GM23338 (cell line): ENCODE data around the gene SLC25A26. TPM values are rescaled to one million over a fixed set of nuclear protein-coding genes. Genes with fewer than 3 reads are reported as not detected.

Source experiments
- ATAC-seq: fragments of 200-7000 bp; cut with Tn5 transposase; 3 replicates; pipeline ENCODE4 v1.9.1; 2020
- DNase-seq: peaks from one replicate; pipeline ENCODE4 v3.0.0-alpha.2; 2015; ENCODE audit warnings: low spot score
- H2AFZ ChIP-seq: fragments of 200-600 bp; sonication (generic); 2 replicates; pipeline ENCODE4 v1.8.0; 2016; ENCODE audit warnings: antibody characterized with exemption, mild to moderate bottlenecking, moderate library complexity
- H3F3A ChIP-seq: fragments of 200-600 bp; sonication (generic); replicated peaks from 2 replicates; pipeline ENCODE4 v1.8.0; 2017; ENCODE audit warnings: antibody characterized with exemption, mixed run types, low read depth
- H3K27ac ChIP-seq: fragments of 200-600 bp; sonication (generic); 2 replicates; pipeline ENCODE4 v1.6.1; 2016; ENCODE audit warnings: low read depth
- H3K27me3 ChIP-seq: fragments of 200-600 bp; sonication (generic); 2 replicates; pipeline ENCODE4 v1.8.0; 2016; ENCODE audit warnings: mild to moderate bottlenecking, mixed run types, moderate library complexity; ENCODE audit not compliant: insufficient read depth
- H3K36me3 ChIP-seq: fragments of 200-600 bp; sonication (generic); 2 replicates; pipeline ENCODE4 v1.8.0; 2016; ENCODE audit warnings: mild to moderate bottlenecking; ENCODE audit not compliant: insufficient read depth
- H3K4me1 ChIP-seq: fragments of 200-600 bp; sonication (generic); 2 replicates; pipeline ENCODE4 v1.8.0; 2016; ENCODE audit warnings: mild to moderate bottlenecking, moderate library complexity; ENCODE audit not compliant: insufficient read depth
- H3K4me2 ChIP-seq: fragments of 200-600 bp; sonication (generic); 2 replicates; pipeline ENCODE4 v1.7.1; 2017; ENCODE audit warnings: mixed run types
- H3K4me3 ChIP-seq: fragments of 200-600 bp; sonication (generic); 2 replicates; pipeline ENCODE4 v1.6.1; 2016; ENCODE audit warnings: mixed run types
- H3K79me2 ChIP-seq: fragments of 200-600 bp; sonication (generic); replicated peaks from 2 replicates; pipeline ENCODE4 v1.8.0; 2017; ENCODE audit warnings: mild to moderate bottlenecking; ENCODE audit not compliant: insufficient read depth
- H3K9me2 ChIP-seq: fragments of 200-600 bp; sonication (generic); 2 replicates; pipeline ENCODE4 v1.8.0; 2017; ENCODE audit not compliant: insufficient read depth
- H4K20me1 ChIP-seq: fragments of 200-600 bp; sonication (generic); replicated peaks from 2 replicates; pipeline ENCODE4 v1.8.0; 2017; ENCODE audit warnings: mild to moderate bottlenecking; ENCODE audit not compliant: insufficient read depth
- H3K27ac Mint-ChIP-seq: 2 replicates; pipeline ENCODE4 v1.8.0; 2020; ENCODE audit warnings: inconsistent platforms, mild to moderate bottlenecking, moderate library complexity, mixed read lengths
- H3K27me3 Mint-ChIP-seq: 3 replicates; pipeline ENCODE4 v1.8.0; 2022; ENCODE audit warnings: low read depth, mild to moderate bottlenecking, moderate library complexity, mixed read lengths, inconsistent platforms; ENCODE audit not compliant: insufficient read depth, poor library complexity
- H3K36me3 Mint-ChIP-seq: 3 replicates; pipeline ENCODE4 v1.8.0; 2021; ENCODE audit warnings: low read depth, mild to moderate bottlenecking, inconsistent platforms, moderate library complexity, mixed read lengths
- H3K4me1 Mint-ChIP-seq: 3 replicates; pipeline ENCODE4 v1.8.0; 2020; ENCODE audit warnings: mild to moderate bottlenecking, inconsistent platforms, mixed read lengths
- H3K4me3 Mint-ChIP-seq: 3 replicates; pipeline ENCODE4 v1.8.0; 2021; ENCODE audit warnings: moderate library complexity, mild to moderate bottlenecking, inconsistent platforms, mixed read lengths
- H3K9me3 Mint-ChIP-seq: 3 replicates; pipeline ENCODE4 v1.8.0; 2020; ENCODE audit warnings: moderate library complexity, mild to moderate bottlenecking, inconsistent platforms, mixed read lengths
- EZH2 ChIP-seq: fragments of 200-600 bp; sonication (generic); IDR thresholded peaks from one replicate; pipeline ENCODE4 v1.8.0; 2017; ENCODE audit warnings: antibody characterized with exemption, mild to moderate bottlenecking, low read depth; ENCODE audit not compliant: unreplicated experiment
- EZH2phosphoT487 ChIP-seq: fragments of 200-600 bp; sonication (generic); IDR thresholded peaks from one replicate; pipeline ENCODE4 v1.8.1; 2018; ENCODE audit warnings: antibody characterized with exemption; ENCODE audit not compliant: unreplicated experiment
- POLR2AphosphoS5 ChIP-seq: IDR thresholded peaks from 2 replicates; pipeline ENCODE4 v1.6.1; 2016; ENCODE audit warnings: antibody characterized with exemption, low read depth
- STAT1 ChIP-seq: IDR thresholded peaks from one replicate; pipeline ENCODE4 v1.6.1; 2016; ENCODE audit warnings: antibody characterized with exemption; ENCODE audit not compliant: unreplicated experiment
- ZNF331 ChIP-seq: fragments of 250-450 bp; sonication (Bioruptor Pico); IDR thresholded peaks from 2 replicates; pipeline ENCODE4 v1.5.0; 2020; ENCODE audit warnings: low read depth, mild to moderate bottlenecking, moderate library complexity
- polyA plus RNA-seq: library from polyadenylated mRNA; unstranded; fragments of >200 nt; fragmentation: Nextera tagmentation; extraction: Ambion mirVana; gene quantifications from 2 replicates; pipeline ENCODE4 v1.2.1, GENCODE V29; 2016
- total RNA-seq: library from RNA; depleted of rRNA; stranded (reverse); fragments of >200 nt; shearing (Covaris generic); gene quantifications from 2 replicates; pipeline ENCODE4 v1.2.3, GENCODE V29; 2014
- TF ChIP-seq, protein P1 (sequence below): IDR thresholded peaks from one replicate; pipeline ENCODE4 v1.6.1; 2018; ENCODE audit warnings: antibody characterized with exemption; ENCODE audit not compliant: unreplicated experiment
- TF ChIP-seq, protein P2 (sequence below): fragments of 250-450 bp; sonication (Bioruptor Pico); IDR thresholded peaks from 2 replicates; pipeline ENCODE4 v1.5.0; 2020; ENCODE audit warnings: mild to moderate bottlenecking, moderate library complexity

The SLC25A26 gene
- total and polyA plus RNA-seq, 2 experiments from 2014 or later: 24.8 to 40.2 TPM

- H3K9me2 ChIP-seq: no peaks in the 10 kb centered on the region
- no peaks in the 10 kb centered on the region for H3K79me2 ChIP-seq
- Mint-ChIP-seq H3K4me1 (peaks cover 4% of the 10 kb centered on the region; the same call in 2 of the 3 replicates), H3K9me3 (no peaks in the 10 kb centered on the region; the same call in 1 of the 3 replicates), H3K36me3 (no peaks in the 10 kb centered on the region), H3K4me3 (no peak overlapping the region), H3K27me3 (no peaks in the 10 kb centered on the region), H3K27ac (no peak overlapping the region)
- H3K36me3 ChIP-seq: no peaks in the 10 kb centered on the region
- no peak for ATAC-seq
- no peak overlapping the region for H3K27ac ChIP-seq
- H4K20me1 ChIP-seq: no peaks in the 10 kb centered on the region
- H3F3A ChIP-seq: no peaks in the 10 kb centered on the region
- no peaks in the 10 kb centered on the region for H3K27me3 ChIP-seq
- TF ChIP-seq, protein P1, sequence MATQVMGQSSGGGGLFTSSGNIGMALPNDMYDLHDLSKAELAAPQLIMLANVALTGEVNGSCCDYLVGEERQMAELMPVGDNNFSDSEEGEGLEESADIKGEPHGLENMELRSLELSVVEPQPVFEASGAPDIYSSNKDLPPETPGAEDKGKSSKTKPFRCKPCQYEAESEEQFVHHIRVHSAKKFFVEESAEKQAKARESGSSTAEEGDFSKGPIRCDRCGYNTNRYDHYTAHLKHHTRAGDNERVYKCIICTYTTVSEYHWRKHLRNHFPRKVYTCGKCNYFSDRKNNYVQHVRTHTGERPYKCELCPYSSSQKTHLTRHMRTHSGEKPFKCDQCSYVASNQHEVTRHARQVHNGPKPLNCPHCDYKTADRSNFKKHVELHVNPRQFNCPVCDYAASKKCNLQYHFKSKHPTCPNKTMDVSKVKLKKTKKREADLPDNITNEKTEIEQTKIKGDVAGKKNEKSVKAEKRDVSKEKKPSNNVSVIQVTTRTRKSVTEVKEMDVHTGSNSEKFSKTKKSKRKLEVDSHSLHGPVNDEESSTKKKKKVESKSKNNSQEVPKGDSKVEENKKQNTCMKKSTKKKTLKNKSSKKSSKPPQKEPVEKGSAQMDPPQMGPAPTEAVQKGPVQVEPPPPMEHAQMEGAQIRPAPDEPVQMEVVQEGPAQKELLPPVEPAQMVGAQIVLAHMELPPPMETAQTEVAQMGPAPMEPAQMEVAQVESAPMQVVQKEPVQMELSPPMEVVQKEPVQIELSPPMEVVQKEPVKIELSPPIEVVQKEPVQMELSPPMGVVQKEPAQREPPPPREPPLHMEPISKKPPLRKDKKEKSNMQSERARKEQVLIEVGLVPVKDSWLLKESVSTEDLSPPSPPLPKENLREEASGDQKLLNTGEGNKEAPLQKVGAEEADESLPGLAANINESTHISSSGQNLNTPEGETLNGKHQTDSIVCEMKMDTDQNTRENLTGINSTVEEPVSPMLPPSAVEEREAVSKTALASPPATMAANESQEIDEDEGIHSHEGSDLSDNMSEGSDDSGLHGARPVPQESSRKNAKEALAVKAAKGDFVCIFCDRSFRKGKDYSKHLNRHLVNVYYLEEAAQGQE: no peak
- TF ChIP-seq EZH2phosphoT487: no peak
- TF ChIP-seq POLR2AphosphoS5: no peak
- no peaks in the 10 kb centered on the region; the same call in 1 of the 2 replicates for H3K4me1 ChIP-seq
- no peak overlapping the region for H2AFZ ChIP-seq
- H3K4me3 ChIP-seq: no peak overlapping the region
- no peak for DNase-seq
- H3K4me2 ChIP-seq: no peak overlapping the region
These were observed 22.2 kb upstream of the SLC25A26 start for GRCh38 chr3:66198437-66199088.

DNA sequence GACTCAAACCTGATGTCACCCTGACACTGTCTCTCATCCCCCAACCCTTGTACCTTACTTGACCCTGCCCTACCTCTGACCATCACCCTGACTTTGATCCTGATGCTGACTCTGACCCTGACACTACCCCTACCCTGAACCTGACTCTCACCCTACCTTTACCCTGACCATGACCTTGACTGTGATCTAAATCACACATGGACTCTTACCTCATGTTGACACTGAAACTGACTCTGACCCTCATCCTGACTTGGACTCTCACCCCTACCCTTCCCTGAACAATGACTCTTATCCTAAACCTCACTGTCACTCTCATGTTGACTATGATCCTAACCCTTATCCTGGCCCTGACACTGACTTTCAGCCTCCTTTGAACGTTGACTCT is 21.7 kb upstream of the SLC25A26 start:
- H3K9me3 Mint-ChIP-seq: no peaks in the 10 kb centered on the region; the same call in 1 of the 3 replicates
- H3K4me1 Mint-ChIP-seq: peaks cover 4% of the 10 kb centered on the region; the same call in 2 of the 3 replicates
- Histone ChIP-seq H3K4me2 (no peak overlapping the region), H3K79me2 (no peaks in the 10 kb centered on the region), H3K27ac (no peak overlapping the region), H3K9me2 (no peaks in the 10 kb centered on the region), H3F3A (no peaks in the 10 kb centered on the region), H2AFZ (no peak overlapping the region), H3K27me3 (no peaks in the 10 kb centered on the region), H3K36me3 (no peaks in the 10 kb centered on the region), H3K4me3 (no peak overlapping the region), H4K20me1 (no peaks in the 10 kb centered on the region), H3K4me1 (no peaks in the 10 kb centered on the region; the same call in 1 of the 2 replicates)
- ATAC-seq (no peak), DNase-seq (no peak)
- no peak overlapping the region for H3K27ac Mint-ChIP-seq
- H3K4me3 Mint-ChIP-seq: no peak overlapping the region
- no peaks in the 10 kb centered on the region for H3K36me3 Mint-ChIP-seq
- no peaks in the 10 kb centered on the region for H3K27me3 Mint-ChIP-seq
- TF ChIP-seq STAT1: no peak
- TF ChIP-seq, protein P1: no peak
- no peak for TF ChIP-seq ZNF331 (CRISPR knock-in tag)
- TF ChIP-seq, protein P2, sequence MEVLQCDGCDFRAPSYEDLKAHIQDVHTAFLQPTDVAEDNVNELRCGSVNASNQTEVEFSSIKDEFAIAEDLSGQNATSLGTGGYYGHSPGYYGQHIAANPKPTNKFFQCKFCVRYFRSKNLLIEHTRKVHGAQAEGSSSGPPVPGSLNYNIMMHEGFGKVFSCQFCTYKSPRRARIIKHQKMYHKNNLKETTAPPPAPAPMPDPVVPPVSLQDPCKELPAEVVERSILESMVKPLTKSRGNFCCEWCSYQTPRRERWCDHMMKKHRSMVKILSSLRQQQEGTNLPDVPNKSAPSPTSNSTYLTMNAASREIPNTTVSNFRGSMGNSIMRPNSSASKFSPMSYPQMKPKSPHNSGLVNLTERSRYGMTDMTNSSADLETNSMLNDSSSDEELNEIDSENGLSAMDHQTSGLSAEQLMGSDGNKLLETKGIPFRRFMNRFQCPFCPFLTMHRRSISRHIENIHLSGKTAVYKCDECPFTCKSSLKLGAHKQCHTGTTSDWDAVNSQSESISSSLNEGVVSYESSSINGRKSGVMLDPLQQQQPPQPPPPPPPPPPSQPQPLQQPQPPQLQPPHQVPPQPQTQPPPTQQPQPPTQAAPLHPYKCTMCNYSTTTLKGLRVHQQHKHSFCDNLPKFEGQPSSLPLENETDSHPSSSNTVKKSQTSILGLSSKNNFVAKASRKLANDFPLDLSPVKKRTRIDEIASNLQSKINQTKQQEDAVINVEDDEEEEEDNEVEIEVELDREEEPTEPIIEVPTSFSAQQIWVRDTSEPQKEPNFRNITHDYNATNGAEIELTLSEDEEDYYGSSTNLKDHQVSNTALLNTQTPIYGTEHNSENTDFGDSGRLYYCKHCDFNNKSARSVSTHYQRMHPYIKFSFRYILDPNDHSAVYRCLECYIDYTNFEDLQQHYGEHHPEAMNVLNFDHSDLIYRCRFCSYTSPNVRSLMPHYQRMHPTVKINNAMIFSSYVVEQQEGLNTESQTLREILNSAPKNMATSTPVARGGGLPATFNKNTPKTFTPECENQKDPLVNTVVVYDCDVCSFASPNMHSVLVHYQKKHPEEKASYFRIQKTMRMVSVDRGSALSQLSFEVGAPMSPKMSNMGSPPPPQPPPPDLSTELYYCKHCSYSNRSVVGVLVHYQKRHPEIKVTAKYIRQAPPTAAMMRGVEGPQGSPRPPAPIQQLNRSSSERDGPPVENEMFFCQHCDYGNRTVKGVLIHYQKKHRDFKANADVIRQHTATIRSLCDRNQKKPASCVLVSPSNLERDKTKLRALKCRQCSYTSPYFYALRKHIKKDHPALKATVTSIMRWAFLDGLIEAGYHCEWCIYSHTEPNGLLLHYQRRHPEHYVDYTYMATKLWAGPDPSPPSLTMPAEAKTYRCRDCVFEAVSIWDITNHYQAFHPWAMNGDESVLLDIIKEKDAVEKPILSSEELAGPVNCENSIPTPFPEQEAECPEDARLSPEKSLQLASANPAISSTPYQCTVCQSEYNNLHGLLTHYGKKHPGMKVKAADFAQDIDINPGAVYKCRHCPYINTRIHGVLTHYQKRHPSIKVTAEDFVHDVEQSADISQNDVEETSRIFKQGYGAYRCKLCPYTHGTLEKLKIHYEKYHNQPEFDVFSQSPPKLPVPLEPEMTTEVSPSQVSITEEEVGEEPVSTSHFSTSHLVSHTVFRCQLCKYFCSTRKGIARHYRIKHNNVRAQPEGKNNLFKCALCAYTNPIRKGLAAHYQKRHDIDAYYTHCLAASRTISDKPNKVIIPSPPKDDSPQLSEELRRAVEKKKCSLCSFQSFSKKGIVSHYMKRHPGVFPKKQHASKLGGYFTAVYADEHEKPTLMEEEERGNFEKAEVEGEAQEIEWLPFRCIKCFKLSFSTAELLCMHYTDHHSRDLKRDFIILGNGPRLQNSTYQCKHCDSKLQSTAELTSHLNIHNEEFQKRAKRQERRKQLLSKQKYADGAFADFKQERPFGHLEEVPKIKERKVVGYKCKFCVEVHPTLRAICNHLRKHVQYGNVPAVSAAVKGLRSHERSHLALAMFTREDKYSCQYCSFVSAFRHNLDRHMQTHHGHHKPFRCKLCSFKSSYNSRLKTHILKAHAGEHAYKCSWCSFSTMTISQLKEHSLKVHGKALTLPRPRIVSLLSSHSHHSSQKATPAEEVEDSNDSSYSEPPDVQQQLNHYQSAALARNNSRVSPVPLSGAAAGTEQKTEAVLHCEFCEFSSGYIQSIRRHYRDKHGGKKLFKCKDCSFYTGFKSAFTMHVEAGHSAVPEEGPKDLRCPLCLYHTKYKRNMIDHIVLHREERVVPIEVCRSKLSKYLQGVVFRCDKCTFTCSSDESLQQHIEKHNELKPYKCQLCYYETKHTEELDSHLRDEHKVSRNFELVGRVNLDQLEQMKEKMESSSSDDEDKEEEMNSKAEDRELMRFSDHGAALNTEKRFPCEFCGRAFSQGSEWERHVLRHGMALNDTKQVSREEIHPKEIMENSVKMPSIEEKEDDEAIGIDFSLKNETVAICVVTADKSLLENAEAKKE (CRISPR knock-in tag): no peak
- no peak for TF ChIP-seq EZH2
- TF ChIP-seq EZH2phosphoT487: no peak
